Measurements from ENCODE around the gene RUFY4.

DNA sequence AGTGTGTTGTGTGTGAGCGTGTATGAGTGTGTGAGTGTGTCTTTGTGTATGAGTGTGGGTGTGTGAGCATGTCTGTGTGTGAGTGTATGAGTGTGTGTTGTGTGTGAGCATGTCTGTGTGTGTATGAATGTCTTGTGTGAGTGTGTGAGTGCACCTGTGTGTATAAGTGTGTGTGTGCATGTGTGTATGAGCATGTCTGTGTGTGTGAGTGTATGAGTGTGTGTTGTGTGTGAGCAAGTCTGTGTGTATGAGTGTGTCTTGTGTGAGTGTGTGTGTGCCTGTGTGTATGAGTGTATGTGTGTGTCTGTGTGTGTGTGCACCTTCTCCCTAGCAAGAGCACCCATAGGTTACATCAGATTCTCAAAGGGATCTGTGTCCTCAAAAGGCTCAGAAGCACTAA lies 37.8 kb upstream of the RUFY4 start:
- no peak for TF ChIP-seq CBFB (CRISPR knock-in tag; IDR thresholded peaks at IDR 0.05)
- TF ChIP-seq RCOR1 (IDR thresholded peaks at IDR 0.05; ENCODE audit: borderline replicate concordance in 1 of 2, low read depth in 2 of 2, low read length in 2 of 2) = no peak
- no peak for TF ChIP-seq EZH2 (IDR thresholded peaks at IDR 0.05; ENCODE audit: borderline replicate concordance, low read depth, low read length)
- TF ChIP-seq, protein P1, sequence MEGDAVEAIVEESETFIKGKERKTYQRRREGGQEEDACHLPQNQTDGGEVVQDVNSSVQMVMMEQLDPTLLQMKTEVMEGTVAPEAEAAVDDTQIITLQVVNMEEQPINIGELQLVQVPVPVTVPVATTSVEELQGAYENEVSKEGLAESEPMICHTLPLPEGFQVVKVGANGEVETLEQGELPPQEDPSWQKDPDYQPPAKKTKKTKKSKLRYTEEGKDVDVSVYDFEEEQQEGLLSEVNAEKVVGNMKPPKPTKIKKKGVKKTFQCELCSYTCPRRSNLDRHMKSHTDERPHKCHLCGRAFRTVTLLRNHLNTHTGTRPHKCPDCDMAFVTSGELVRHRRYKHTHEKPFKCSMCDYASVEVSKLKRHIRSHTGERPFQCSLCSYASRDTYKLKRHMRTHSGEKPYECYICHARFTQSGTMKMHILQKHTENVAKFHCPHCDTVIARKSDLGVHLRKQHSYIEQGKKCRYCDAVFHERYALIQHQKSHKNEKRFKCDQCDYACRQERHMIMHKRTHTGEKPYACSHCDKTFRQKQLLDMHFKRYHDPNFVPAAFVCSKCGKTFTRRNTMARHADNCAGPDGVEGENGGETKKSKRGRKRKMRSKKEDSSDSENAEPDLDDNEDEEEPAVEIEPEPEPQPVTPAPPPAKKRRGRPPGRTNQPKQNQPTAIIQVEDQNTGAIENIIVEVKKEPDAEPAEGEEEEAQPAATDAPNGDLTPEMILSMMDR (IDR thresholded peaks at IDR 0.05 in 2 of 3, conservative IDR thresholded peaks at IDR 0.05 in 1 of 3; ENCODE audit: insufficient read depth in 2 of 3, low read depth in 1 of 3, low read length in 3 of 3) = no peak
- TF ChIP-seq, protein P2, sequence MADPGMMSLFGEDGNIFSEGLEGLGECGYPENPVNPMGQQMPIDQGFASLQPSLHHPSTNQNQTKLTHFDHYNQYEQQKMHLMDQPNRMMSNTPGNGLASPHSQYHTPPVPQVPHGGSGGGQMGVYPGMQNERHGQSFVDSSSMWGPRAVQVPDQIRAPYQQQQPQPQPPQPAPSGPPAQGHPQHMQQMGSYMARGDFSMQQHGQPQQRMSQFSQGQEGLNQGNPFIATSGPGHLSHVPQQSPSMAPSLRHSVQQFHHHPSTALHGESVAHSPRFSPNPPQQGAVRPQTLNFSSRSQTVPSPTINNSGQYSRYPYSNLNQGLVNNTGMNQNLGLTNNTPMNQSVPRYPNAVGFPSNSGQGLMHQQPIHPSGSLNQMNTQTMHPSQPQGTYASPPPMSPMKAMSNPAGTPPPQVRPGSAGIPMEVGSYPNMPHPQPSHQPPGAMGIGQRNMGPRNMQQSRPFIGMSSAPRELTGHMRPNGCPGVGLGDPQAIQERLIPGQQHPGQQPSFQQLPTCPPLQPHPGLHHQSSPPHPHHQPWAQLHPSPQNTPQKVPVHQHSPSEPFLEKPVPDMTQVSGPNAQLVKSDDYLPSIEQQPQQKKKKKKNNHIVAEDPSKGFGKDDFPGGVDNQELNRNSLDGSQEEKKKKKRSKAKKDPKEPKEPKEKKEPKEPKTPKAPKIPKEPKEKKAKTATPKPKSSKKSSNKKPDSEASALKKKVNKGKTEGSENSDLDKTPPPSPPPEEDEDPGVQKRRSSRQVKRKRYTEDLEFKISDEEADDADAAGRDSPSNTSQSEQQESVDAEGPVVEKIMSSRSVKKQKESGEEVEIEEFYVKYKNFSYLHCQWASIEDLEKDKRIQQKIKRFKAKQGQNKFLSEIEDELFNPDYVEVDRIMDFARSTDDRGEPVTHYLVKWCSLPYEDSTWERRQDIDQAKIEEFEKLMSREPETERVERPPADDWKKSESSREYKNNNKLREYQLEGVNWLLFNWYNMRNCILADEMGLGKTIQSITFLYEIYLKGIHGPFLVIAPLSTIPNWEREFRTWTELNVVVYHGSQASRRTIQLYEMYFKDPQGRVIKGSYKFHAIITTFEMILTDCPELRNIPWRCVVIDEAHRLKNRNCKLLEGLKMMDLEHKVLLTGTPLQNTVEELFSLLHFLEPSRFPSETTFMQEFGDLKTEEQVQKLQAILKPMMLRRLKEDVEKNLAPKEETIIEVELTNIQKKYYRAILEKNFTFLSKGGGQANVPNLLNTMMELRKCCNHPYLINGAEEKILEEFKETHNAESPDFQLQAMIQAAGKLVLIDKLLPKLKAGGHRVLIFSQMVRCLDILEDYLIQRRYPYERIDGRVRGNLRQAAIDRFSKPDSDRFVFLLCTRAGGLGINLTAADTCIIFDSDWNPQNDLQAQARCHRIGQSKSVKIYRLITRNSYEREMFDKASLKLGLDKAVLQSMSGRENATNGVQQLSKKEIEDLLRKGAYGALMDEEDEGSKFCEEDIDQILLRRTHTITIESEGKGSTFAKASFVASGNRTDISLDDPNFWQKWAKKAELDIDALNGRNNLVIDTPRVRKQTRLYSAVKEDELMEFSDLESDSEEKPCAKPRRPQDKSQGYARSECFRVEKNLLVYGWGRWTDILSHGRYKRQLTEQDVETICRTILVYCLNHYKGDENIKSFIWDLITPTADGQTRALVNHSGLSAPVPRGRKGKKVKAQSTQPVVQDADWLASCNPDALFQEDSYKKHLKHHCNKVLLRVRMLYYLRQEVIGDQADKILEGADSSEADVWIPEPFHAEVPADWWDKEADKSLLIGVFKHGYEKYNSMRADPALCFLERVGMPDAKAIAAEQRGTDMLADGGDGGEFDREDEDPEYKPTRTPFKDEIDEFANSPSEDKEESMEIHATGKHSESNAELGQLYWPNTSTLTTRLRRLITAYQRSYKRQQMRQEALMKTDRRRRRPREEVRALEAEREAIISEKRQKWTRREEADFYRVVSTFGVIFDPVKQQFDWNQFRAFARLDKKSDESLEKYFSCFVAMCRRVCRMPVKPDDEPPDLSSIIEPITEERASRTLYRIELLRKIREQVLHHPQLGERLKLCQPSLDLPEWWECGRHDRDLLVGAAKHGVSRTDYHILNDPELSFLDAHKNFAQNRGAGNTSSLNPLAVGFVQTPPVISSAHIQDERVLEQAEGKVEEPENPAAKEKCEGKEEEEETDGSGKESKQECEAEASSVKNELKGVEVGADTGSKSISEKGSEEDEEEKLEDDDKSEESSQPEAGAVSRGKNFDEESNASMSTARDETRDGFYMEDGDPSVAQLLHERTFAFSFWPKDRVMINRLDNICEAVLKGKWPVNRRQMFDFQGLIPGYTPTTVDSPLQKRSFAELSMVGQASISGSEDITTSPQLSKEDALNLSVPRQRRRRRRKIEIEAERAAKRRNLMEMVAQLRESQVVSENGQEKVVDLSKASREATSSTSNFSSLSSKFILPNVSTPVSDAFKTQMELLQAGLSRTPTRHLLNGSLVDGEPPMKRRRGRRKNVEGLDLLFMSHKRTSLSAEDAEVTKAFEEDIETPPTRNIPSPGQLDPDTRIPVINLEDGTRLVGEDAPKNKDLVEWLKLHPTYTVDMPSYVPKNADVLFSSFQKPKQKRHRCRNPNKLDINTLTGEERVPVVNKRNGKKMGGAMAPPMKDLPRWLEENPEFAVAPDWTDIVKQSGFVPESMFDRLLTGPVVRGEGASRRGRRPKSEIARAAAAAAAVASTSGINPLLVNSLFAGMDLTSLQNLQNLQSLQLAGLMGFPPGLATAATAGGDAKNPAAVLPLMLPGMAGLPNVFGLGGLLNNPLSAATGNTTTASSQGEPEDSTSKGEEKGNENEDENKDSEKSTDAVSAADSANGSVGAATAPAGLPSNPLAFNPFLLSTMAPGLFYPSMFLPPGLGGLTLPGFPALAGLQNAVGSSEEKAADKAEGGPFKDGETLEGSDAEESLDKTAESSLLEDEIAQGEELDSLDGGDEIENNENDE (IDR thresholded peaks at IDR 0.05; ENCODE audit: low read depth, low read length) = no peak
- TF ChIP-seq, protein P3, sequence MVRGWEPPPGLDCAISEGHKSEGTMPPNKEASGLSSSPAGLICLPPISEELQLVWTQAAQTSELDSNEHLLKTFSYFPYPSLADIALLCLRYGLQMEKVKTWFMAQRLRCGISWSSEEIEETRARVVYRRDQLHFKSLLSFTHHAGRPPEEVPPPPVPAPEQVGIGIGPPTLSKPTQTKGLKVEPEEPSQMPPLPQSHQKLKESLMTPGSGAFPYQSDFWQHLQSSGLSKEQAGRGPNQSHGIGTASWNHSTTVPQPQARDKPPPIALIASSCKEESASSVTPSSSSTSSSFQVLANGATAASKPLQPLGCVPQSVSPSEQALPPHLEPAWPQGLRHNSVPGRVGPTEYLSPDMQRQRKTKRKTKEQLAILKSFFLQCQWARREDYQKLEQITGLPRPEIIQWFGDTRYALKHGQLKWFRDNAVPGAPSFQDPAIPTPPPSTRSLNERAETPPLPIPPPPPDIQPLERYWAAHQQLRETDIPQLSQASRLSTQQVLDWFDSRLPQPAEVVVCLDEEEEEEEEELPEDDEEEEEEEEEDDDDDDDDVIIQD (CRISPR knock-in tag; IDR thresholded peaks at IDR 0.05) = no peak
- no peak for TF ChIP-seq YY1 (IDR thresholded peaks at IDR 0.05; ENCODE audit: borderline replicate concordance in 1 of 3, control insufficient read depth in 1 of 3, extremely low read depth in 1 of 3, insufficient read depth in 3 of 3, insufficient read length in 1 of 3, insufficient replicate concordance in 2 of 3, low read depth in 1 of 3, low read length in 2 of 3)
- no peak for TF ChIP-seq NR3C1 (CRISPR knock-in tag; IDR thresholded peaks at IDR 0.05)
- TF ChIP-seq CEBPG (CRISPR knock-in tag; IDR thresholded peaks at IDR 0.05) = no peak
- no peak for TF ChIP-seq CEBPG (tag; conservative IDR thresholded peaks at IDR 0.05 in 1 of 2, IDR thresholded peaks at IDR 0.05 in 1 of 2)
- no peak for TF ChIP-seq POLR2A (conservative IDR thresholded peaks at IDR 0.05)
- TF ChIP-seq KDM1A (IDR thresholded peaks at IDR 0.05) = no peak
- no peak for TF ChIP-seq POLR2AphosphoS5 (IDR thresholded peaks at IDR 0.05; ENCODE audit: control insufficient read depth, insufficient read depth, low read depth, low read length)

Data from K562 (cell line).